ENCODE data around the gene BDH2.

Gene BDH2

DNA sequence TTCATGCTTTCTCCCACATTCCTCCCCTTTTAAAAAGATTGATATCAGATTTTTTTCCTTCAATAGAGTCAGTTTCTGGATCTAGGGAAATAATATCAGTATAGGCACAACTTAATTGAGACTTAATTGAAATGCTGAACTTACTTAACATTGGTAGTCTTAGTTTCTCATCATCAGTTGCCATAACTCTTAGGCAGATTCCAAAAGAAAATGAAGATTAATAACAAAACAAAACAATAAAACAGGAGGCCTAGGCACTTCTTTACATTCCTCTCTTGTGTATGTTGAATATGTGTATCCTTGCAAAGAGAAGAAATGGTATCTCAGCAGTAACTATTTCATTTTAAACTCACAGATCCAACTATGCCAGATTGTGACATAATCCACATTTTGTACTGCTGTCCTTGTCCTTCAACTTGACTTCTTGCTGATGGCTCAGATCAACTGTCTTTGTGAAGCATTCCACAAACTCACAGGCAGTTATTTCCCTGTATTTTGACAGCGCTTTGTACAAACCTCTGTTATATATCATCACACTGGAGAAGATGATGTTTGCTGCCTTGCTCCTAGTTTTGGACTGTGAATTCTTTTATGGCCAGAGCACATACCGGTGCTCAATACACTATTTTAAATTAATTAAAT, 14.0 kb downstream of the BDH2 start:
- DNase-seq (ENCODE audit: low read depth): no peak

DNA sequence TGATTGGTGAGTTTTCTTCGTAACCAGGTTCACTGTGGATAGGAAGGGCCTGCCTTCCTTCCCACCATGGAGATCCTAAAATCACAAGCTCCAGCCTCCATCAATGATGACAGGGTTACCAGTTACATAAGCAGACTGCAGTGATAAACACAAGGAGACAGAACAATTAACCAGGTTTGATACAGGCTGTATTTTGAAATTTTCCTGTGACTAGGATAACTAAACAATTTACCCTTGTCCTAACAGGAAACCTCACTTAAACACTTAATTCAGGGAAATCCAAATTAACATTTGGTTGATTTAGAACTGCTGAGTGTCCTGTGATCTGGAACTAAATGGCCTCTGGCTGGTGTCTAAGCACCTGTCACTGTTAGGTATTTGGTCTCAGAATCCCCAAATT, 20.0 kb downstream of the BDH2 start:
- no peak for DNase-seq (ENCODE audit: low read depth)

DNA sequence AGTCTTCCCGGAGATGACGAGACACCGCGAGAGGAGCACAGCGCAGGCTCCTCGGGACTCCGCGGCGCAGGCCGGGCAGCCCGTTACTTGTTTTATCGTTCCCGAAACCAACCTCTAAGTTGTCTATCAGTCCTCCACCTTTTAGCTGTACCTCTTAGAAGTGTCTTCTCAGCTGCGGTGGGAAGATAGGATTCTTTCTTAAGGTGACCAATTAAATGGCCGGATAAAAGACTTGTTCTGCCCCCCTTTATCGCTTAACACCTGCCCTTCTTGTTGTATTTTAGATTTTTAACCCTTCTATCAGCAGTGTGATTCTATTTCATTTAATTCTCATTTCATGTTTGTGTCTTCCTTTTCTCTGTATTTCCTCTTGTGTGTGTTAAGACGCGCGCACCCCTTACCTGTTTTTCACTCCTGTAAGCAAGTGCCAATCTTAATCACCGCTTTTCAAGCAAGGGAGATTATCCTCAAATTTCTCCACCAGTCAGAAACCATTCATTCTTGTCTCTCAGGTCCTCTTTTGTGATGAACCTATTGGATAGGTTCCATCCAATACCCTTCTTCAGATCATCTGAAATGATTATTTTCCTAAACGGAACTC, 22.8 kb downstream of the BDH2 start, which contains the start of gene SLC9B2:
SLC9B2 (minus strand) TSS at position 15 of the 601 bp plus-strand sequence. CDS start 9,211 bp downstream, outside the sequence.
- no peak for DNase-seq (ENCODE audit: low read depth)

DNA sequence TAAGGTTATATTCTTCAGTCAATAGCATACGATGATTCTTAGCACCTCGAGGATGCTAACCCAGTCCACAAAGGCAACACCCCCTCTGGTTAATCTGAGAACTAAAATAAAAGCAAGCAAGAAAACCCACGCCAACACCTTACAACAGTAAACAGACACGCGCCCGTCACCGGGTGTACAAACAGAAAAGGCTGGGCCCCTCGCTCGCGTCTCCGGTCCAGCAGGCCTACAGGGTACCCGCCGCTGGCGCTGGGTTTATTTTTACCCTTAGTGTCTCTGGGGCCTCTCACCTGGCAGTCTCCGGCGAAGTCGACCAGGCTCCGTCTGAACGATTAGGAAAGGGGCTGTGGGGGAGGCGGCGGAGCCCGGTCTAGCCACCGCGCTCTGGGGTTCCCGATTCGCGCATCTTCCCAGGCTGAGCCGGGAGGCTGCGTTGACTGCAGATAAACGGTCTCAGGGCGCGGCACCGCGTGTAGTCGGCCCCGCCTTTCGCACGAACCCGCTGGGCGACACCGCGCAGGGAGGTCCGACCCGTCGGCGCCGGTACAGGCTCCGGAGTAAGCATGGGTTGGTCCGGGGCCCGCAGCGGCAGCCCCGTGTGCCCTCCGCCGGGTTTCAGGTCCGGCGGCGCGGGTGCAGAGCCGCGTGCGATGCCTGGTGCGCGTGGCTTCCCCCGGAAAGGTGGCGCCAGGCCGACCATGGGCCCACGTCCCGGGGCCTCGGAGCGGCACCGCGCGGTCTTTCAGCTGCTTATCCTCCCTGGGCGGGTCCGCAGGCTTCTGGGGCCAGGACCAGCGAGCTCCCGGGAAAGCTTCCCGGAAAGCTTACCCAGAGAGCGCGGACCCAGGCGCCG, 23.5 kb downstream of the BDH2 start:
- peak; percentile 31 for DNase-seq (ENCODE audit: low read depth)

DNA sequence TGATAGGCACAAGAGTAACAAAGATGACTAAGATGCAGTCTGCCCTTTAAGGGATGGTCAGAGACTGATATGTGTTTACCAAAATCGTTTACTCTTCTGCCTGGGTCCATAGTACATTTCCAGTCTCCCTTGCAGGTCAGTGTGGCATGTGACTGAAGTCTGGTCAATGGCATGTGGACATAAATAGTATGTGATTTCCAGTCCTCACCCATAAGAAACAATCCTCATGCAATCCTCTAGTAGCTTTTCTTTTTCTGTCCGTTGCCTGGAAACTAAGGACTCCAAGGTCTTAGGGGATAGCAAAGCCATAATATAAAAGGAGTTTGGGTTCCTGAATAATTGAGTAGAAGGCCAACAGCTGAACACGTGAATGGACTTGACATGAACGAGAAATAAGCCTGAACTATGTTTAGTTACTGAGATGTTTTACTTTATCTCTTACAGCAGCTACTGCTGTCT, 24.2 kb downstream of the BDH2 start:
- no peak for DNase-seq (ENCODE audit: low read depth)

DNA sequence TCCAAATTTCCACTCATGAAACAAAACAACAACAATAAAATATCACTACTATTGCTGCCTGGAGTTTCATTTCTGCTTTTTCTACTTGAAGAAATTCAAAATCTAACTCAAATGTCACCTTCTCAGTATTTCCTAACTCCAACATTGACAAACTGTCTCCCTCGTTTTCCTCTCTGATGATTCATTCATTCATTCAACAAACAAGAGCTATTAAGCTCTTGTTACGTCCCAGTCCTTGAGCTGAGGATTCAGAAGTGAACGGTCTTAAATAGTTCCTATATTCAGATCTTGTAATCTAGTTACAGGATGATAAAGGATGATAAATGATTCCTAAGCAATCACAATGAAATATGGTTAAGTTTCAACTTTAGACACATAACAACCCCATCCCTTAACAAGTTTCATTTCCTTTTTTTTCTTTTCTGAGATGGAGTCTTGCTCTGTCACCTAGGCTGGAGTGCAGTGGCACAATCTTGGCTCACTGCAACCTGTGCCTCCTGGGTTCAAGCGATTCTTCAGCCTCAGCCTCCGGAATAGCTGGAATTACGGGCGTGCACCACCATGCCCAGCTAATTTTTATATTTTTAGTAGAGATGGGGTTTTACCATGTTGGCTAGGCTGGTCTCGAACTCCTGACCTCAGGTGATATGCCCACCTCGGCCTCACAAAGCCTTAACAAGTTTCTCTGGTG, 24.7 kb downstream of the BDH2 start:
- DNase-seq (ENCODE audit: low read depth): no peak

DNA sequence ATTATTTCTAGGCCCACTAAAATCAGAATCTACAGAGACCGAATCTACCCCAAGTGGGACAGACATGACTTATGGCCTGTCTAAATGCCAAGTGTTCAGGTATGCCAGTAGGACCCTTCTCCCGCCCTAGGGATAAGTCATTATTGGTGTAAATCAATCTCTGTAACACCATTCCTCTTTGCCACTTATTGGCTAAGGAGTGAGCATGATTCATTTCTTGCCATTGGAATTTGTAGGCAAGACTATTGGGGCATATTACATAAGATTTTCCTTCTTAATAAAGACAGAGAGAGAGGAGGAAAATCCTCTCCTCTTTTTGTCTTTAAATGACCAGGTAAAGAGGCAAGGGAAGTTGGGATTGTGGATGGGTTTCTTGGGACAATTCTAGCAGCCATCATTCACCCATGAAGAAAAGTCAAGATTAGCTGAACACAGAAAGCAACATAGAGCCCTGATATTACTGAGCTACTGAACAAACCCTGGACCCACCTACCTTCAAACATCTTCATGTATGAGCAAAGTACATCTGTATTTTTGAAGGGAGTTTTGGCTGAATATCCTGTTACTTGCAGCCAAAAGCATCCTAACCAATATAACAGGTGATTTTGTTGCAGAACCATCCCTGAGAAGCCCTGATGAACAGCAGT, 25.7 kb downstream of the BDH2 start:
- no peak for DNase-seq (ENCODE audit: low read depth)

DNA sequence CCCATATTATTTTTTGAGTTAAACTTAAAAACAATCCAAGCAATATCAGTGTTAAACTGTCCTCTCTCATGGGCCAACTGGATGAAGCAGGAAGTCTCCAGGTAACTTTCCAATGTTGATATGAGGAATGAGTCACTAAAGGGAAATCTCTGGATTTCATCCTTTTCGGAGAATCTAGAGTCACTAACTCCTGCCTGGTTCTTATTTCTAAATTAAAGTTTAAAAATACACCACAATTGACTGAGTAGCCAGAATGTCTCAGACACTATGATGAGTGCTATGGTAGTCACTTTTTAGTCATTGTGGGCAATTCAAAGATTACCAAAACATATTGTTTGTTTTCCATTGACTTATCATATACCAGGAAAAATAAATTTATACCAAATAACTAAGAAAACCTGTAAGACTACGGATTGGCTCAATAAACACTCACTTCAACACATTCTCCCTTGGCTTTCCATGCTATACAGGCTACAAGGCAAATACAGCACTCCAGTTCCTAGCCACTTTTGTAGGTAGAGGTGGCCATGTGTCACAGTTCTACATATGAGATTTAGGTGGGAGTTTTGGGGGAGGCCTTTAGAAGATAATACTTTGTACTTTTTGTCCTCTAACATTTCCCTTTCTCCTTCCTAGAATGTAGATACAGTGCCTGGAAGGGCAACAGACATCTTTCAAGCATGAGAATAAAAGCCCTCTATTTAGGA, 31.6 kb downstream of the BDH2 start:
- DNase-seq (ENCODE audit: low read depth): no peak

DNA sequence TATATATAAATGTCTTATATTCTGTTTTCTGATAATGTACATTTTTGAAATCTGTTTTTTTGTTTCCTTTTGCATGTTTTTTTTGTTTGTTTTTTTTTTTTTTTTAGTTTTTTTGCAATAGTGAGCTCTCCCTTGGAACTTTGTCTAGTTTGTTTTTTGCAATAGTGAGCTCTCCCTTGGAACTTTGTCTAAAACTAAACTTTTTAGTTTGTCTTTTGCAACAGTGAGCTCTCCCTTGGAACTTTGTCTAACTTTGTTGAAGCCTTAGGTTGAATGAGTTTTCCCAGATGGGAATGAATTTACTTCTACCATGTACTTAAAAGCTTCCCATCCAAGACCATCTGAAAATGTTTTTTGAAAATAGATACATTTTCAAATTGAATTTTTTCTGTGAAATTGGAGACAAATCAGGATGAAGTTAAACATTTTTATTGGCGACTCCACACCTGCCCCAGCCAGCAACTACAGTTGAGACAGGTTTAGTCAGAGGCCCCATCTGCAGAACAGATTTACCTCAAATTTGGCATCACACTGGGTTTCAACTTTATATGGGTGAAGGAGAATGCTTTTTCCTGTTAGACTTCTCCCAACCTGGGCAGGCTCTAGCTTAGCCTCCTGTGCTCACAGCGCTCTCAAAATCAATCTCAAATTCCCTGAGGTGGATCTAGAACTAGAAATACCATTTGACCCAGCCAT, 39.0 kb downstream of the BDH2 start:
- DNase-seq (ENCODE audit: low read depth): no peak

DNA sequence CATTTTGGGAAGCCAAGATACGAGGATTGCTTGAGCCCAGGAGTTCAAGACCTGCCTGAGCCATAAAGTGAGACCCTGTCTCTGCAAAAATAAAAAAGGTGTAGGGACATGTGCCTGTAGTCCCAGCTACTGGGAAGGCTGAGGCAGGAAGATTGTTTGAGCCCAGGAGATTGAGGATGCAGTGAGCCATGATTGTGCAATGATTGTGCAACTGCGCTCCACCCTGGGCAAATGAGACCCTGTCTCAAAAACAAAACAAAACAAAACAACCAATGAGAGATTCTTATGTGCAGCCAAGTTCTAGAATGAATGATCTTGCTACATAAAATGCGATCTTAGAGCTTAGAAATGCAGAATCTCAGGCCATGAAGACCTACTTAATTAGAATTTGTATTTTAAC, 45.6 kb downstream of the BDH2 start:
- no peak for DNase-seq (ENCODE audit: low read depth)

DNA sequence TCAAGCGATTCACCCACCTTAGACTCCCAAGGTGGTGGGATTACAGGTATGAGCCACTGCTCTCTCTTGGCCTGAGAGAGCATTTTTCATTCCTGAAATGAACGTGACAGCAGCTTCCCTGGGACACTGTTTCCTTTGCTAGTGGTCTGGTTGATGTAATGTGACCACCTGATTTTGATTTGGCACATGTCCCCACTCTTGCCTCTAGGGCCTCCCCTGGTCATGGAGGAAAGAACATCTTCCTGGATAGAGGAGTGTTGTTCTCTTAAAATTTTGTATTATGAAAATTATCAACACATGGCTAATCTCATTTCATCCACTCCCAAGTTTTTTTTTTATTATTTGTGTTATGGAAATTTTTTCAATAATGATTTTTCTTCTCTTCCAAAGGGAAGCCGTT, 46.9 kb downstream of the BDH2 start:
- DNase-seq (ENCODE audit: low read depth): no peak

DNA sequence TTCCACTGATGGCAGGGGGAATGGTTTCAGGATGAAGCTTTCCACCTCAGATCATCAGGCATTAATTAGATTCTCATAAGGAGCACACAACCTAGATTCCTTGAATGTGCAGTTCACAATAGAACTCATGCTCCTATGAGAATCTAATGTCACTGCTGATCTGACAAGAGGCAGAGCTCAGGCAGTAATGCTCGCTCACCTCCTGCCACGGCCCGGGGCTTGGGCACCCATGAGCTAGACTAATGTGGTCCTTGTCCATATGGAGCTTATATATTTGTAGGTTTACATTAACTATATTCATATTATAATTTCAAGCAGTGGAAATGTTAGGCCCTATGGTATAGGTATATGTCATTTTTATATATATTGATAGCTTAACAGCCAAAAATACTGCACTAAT, 47.5 kb downstream of the BDH2 start:
- no peak for DNase-seq (ENCODE audit: low read depth)

DNA sequence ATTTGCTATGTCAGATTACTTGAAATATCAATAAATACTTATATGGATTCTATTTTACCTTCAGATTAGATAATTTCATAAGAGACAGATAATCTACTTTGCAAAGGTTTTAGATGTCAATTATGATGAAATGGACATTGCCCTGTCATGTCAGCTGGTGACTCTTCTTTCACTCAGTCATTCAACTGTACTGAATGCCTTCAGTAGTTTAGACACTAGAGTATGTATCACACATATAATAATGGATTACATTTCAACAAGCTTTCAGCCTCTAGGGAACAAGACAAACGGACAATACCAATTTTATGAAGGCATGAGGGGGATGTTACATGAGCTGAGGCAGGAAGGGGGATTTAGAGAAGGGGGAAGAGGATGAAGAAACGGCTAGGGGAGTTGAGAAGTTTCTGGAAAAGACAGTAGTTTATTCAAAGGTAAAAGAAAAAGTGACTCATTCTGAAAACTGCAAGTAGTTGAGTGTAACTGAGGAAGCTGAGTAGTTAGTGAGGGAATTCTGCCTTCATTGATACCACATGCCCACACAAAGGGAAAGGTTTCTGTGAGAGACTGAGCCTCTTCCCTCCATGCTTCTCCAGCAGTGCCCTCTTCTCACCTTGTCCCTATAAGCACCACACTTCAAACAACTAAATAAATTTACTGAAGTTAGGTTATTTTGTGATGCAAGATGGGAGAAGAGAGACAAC, 48.7 kb downstream of the BDH2 start:
- no peak for DNase-seq (ENCODE audit: low read depth)

DNA sequence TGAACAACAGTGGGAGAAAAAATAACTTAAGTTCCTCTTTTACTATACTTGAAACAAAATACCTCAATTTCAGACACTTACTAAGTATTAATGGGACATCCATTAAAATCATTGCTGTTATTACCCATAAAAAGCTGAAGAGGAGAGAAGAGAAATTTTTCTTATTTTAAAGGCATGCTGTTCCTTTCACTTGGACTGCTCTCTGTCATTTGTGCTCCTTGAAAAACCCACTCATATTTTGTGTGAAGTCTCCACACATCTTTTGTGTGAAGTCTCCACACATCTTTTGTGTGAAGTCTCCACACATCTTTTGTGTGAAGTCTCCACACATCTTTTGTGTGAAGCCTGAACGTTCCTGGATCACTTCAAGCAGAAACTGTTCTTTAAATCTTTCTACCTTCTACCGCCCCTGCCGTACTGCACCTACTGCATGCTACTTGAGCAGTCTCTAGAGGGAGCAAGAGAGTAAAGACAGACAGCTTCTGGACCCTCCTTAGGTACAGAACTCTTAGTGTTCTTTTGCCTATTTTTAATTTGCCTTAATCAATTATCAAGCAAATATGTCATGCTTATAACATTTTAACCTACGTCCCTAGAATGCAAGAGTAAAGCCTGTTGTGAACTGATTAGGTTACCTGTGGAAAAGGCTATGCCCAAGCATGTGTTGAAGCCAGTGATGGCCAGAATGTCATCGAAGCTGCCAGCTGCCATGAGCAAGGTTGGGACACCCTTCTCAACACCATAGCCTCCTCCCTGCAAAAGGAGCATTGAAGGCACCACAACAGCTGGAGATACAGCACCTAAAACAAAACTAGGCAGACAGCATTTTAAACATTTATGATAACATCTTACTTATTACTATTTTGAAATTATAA, 53.0 kb downstream of the BDH2 start:
- no peak for DNase-seq (ENCODE audit: low read depth)

DNA sequence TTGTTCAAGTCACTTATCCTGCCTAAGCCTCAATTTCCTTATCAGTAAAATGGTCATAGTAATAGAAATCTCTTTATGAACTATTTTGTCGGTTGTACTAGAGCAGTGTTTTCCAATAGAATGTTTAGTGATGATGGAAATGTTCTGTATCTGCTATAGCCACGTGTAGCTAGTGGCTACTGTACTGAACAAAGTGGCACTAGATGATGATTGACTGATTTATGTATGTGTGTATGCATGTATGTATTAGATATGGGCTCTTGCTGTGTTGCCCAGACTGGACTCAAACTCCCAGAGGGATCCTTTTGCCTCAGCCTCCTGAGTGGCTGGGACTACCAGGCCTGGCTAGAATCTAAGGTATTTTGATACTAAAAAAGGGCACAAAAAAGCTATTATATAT, 55.5 kb downstream of the BDH2 start:
- no peak for DNase-seq (ENCODE audit: low read depth)

DNA sequence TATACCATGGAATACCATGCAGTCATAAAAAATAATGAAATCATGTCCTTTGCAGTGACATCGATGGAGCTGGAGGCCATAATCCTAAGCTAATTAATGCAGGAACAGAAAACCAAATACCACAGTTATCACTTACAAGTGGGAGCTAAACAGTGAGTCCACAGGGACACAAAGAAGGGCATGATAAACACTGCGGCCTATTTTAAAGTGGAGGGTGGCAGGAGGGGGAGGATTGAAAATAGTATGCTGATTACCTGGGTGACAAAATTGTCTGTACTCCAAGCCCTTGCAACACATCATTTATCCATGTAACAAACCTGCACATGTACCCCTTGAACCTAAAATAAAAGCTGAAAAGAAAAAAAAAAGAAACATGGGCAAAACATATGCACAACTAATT, 63.5 kb downstream of the BDH2 start:
- no peak for DNase-seq (ENCODE audit: low read depth)

DNA sequence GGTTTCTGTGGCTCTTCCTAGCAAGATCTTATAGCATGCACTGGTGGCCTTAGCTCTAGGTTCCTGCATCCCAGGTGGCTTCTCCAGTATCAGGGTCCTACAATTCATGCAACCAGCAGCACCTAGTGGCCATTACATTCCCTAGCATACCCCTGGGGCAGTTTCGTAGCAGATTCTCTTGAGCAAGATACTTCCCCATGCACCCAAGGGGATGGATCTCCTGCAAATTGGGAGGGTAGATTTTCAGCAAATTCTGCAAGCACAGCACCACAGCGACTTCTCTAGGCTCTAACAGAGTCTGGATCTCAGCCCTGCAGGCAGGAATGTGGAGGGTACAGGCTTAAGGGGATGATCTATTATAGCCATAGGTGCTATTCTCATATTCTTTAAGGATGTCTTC, 67.1 kb downstream of the BDH2 start:
- DNase-seq (ENCODE audit: low read depth): no peak

DNA sequence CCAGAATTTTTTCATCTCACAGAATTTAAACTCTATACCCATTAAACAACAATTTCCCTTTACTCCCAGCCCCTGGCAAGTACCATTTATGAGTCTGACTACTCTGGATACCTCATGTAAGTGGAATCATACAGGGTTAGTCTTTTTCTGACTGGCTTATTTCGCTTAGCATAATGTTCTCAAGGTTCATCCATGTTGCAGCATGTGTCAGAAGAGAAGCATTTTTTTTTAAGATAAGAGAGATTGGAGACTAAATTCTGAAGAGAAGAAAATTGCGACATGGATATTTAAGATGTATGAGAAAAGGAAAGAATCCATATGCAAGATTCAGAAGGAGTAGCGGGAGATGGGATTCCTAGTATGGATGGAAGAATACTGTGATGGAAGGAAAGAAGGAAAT, 68.8 kb downstream of the BDH2 start:
- DNase-seq (ENCODE audit: low read depth): no peak

DNA sequence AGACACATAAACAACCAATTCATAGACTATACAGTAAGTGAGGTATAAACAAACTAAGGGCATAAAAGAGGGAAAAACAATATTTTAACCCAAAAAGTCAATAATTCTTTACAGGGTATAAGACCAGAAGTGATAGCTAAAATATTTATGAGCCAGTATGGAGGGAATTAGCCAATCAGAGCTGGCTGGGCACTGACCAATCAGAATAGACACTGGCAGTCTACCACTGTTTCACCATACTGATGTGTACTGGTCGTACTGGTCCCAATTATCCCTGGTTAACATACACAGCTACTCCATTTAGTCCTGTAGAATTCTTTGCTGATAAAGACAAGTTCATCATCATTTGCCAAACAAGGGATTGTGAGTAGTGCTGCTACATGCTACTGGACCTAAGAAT, 70.3 kb downstream of the BDH2 start:
- no peak for DNase-seq (ENCODE audit: low read depth)
